Measurements from ENCODE around the gene ZGLP1.
"Not testable (repeated sequence)": the region's sequence is repeated elsewhere in the genome, so short reads cannot be mapped to it uniquely, and the experiment has no call there.

ZGLP1 gene

GRCh38 chr19:10309423-10309822 is at the start of gene ZGLP1:
ZGLP1 (minus strand) TSS chr19:10309815.
- DNase-seq, result no peak

DNA sequence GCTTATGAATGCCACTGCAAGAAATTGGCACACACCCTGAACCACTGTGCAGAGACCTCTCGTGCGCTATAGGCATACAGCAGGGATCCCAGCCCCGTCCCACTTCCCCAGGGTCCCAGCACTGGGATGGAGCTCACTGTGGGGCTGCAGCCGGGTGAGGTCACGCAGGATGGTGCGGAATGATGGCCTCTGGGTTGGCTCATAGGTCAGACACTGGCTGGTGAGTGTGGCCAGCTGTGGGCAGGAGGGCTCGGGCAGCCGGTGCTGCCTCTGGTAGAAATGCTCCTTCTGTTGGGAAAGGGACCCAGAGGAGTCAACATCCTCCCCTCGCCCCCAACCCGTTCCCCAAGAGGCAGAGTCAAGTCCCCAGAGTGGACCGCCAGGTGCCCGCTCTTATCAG is 46.8 kb upstream of the ZGLP1 start:
- DNase-seq, result no peak

DNA sequence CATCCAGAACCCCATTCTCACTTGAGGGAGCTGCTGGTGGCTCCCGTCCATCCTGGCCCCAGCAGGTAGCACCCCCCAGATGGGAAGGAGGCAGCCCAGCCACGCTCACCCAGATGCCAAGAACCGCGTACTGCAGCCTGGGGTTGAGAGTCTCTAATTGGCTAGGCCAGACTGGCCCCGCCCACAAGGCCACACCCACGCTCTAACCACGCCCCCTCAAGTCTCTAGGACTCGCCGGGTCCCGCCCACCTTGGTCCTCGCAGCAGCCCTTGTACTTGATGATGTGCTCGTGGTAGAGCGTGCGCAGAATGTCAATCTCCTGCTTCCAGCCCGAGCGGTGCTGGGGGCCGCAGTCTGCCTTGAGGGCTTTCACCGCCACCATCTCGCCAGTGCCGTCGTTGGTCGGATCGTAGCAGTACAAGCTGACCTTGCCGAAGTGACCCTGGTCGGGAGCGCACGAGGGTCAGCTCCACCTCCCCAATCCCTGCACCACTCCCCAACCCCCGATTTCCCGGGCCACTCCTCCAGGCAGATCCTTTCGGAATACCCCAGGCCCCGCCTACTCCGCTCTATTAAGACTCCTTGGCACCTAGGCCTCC is 44.3 kb upstream of the ZGLP1 start:
- no peak for DNase-seq

DNA sequence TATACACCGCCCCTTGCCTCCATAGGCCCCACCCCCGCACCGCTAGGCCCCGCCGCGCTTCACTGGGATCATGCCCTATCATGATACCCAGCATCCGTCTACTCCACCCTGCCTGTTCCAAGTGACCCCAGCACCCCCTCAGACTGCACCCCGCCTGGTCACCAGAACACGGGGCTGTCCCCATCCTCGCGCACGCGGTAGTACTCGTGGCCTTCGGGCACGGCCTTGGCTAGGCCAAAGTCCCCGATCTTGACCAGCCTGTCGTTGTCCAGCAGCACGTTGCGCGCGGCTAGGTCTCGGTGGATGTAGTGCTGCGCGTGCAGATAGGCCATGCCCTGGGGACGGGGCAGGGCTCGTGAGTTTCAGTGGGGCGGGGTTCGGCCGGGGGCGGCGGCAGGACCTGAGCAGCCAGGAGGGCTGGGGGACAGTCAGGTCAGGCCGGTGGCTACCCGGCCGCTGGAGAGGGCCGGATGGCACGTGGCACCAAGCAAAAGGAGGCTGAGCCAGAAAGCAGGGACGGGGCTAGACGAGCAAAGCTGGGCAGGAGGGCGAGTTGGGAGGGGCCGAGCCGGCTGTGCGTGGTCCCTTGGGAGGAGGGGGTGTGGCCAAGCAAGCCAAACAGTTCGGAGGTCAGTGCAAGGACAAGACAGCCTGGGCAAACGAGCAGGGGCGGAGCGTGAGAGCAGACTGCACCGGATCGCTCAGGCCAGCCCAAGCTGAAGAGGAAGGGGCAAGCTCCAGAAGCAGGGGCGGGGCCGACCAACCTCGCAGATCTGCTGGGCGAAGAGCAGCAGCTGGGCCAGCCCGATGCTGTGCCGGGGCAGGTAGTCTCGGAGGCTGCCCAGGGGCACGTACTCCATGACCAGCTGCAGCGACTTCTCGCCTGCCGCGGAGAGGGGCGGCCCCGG is 43.4 kb upstream of the ZGLP1 start:
- DNase-seq, result no peak

DNA sequence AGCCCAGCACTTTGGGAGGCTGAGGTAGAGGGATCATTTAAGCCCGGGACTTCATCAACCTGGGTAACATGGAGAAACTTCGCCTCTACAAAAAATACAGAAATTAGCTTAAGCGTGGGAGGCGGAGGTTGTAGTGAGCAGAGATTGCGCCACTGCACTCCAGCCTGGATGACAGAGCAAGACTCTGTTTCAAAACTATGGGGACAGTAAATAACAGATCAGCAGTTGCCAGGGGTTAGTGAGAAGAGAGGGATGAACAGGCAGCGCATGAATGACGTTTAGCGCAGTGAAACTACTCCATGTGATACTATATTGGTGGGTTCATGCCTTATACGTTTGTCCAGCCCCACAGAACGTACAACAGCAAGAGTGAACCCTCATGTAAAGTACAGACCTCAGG is 36.9 kb upstream of the ZGLP1 start:
- DNase-seq, result no peak

DNA sequence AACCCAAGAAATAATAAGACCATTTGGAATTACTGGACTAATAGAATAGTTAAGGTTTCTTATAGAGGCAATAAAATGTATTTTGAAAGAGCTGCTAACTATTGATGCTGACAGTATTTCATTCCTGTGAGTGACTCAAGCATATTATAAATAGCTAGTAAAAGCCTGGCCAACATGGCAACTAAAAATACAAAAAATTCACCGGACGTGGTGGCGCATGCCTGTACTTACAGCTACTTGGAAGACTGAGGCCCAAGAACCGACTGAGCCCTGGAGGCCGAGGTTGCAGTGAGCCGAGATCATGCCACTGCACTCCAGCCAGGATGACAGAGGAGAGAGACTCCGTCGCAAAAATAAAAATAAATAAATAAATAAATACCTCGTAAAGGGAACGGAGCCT is 35.2 kb upstream of the ZGLP1 start:
- DNase-seq, result no peak

GRCh38 chr19:10343495-10343894 is 33.9 kb upstream of the ZGLP1 start:
- DNase-seq, result no peak

- DNase-seq, result no peak
Observed at GRCh38 chr19:10339977-10340376, 30.4 kb upstream of the ZGLP1 start.

- DNase-seq, result no peak
Observed at GRCh38 chr19:10339380-10339960, 29.9 kb upstream of the ZGLP1 start, which contains the start of gene ICAM3. ICAM3 (minus strand) TSS chr19:10339624; CDS start chr19:10339614, 10 bp downstream.

GRCh38 chr19:10338940-10339339 is 29.3 kb upstream of the ZGLP1 start:
- DNase-seq, result no peak

GRCh38 chr19:10336725-10337124 is 27.1 kb upstream of the ZGLP1 start:
- DNase-seq, result not testable (repeated sequence)

DNA sequence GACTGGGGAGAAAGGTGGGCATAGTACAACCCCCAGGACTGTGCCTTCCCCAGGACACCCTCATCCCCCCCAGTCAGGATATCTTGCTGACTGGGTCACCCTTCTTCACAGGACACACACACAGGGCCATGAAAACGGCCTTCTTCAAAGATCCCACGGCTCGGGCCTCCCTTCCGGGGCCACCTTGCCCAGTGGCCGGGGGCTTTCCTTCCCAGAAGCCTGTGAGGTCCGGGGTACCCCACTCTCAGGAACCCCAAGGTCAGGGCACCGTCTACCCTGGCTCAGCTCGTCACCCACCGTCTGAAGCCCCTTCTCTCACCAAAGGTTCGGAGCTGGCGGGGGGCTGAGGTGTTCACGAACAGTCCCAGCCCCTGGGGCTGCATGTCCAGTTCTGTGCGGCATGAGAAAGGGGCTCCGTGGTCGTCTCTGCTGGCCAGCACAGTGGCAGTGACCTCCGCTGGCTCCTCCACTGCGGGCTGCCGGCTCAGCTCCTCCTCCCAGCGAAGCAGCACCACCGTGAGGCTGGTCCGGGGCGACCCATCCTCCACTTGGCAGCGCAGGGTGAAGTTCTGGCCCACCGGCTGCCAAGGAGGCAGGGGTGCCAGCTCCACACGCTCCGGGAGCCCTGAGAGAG is 25.9 kb upstream of the ZGLP1 start:
- no peak for DNase-seq

DNA sequence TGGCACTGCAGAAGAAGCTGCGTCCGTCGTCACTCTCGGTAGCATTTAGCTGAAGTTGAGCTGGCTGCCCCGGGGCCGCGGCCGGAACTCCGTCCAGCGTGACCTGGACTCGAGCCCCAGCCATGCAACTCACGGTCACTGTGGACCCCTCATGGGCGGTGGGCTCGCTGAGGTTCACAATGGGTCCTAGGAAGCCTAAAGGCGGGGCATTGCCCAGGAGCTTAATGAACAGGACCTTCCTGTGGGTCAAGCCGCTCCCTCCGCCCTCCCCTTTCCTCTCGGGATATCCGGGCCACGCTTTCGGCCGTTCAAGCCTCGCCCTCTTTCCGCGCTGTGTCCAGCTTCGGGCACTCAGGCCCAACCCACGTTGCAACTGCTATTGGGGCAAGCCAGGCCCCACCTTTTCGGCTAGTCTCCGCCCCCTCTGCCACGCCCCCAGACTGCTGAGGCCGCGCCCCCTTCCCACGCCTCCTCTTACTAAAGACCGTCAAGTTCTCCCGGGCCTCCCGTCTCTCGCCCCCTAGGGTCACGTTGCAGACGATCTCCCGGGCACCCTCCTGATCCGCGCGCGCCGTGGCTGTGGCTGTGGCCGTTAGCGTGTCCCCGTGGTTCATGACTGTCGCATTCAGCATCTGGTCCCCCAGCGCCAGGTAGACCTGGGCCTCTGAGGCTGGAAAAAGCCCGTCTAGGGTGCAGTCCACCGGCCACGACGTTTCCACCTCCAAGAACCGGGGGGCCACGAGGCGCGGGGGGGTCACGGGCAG is 25.2 kb upstream of the ZGLP1 start:
- peak; percentile 2 for DNase-seq

- no peak for DNase-seq
Observed at GRCh38 chr19:10333758-10334587, 24.4 kb upstream of the ZGLP1 start.

- DNase-seq, result peak; percentile 92
Observed at GRCh38 chr19:10332965-10333757, 23.5 kb upstream of the ZGLP1 start, which contains the start of gene RAVER1. RAVER1 (minus strand) TSS chr19:10333529; CDS start chr19:10333507, 22 bp downstream.

DNA sequence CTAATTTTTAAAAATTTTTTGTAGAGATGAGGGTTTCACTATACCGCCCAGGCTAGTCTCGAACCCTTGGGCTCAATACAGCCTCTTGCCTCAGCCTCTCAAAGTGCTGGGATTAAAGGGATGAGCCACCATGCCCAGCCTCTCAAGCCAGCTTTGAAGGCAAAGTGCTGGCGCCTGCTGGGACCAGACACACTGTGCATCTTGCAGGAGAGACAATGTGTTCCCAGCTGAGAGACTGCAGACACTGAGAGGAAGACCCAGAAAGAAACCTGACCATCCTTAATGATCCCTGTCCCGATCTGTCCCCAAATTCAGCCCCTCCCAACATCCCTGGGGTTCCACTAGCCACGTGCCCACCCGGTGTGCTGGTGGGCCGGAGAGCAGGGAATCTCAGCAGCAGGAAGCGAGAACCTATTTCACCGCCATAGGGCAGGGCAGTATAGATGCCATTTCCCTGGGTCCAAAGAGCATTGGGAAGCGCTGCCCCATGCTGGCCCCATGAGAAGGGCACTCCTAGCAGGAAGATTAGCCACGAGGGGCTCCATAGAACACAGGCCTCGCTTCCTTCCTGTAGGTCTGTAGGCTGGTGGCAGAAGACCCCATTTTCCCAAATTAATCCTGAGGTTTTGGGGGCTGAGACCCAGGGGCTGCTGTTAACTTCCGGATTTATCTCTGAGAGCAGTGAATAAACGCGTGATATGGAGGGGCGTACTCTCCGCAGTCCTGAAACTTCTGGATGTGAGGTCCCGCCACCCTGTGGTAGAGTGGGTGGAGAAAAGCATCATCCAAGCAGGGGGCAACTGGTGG is 22.7 kb upstream of the ZGLP1 start:
- DNase-seq, result no peak

GRCh38 chr19:10329555-10329954 is 19.9 kb upstream of the ZGLP1 start:
- no peak for DNase-seq

DNA sequence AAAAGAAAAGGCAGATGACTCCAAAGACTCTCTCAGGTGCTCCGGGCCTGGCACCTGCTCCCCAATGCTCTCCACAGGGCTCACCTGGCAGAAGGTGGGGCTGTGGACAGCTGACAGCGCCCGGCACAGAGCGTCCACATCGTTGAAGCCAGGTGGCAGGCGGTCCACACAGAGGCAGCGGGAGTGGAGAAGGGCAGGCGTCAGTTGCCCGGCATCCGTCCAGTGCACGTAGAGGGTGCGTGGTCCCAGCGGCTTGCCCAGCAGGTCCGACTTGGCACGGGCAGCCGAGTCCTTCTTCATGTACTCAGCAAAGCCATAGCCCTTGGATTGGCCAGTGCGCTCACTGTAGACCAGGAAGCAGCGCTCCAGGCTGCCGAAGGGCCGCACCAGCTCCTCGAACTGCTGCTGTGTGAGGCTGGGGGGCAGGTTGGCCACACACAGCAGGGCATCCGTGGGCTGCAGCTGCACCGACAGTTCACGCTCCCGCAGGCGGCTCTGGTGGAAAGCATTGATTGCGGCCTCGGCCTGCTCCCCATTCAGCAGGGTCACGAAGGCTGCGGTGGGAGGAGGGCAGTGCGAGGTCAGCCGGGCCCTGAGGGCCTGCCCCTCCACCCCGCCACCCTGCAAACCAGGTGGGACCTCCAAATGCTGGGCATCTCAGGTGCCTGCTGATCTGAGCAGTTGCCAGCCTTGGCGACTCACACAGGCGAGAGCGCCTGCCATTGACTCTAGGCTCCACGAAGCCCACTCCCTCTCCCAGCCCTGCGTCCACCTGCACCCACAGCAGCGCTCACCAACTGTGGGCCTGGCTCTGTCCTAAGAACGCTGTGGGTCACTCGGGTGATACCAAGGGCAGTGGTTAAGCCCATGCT is 19.2 kb upstream of the ZGLP1 start:
- no peak for DNase-seq

DNA sequence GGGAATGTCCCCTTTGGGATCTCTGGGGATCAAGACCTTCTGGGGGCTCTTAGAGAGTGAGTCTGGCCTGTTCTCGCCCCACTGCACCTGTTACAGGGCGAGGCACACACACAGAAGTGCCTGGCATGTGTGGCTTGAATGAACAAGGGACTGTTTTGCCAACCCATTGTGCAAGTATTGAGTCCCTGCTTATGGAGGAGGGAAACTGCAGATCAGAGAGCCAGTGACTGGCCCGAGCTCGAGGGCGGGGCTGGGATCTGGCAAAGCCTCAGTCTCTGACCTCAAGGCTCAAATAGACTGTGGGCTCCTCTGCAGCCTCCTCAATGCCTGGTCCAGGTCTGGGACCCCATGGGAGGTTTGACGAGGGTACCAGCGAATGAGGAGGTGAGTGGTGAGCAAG is 18.2 kb upstream of the ZGLP1 start:
- DNase-seq, result no peak

All from NCI-H446 treated with DMSO at 0.1 percent for 48 hours (cell line).